HepG2 (cell line): ENCODE measurements around the gene KRT7. TPM values are rescaled to one million over a fixed set of nuclear protein-coding genes. Genes with fewer than 3 reads are reported as not detected.

ENCODE experiments used
- ATAC-seq: fragments of 200-7000 bp; cut with Tn5 transposase; 3 replicates; pipeline ENCODE4 v1.9.1; 2020; ENCODE audit warnings: mild to moderate bottlenecking, moderate library complexity
- BruUV-seq: library from RNA; stranded (reverse); fragments of 400-500 nt; replicated peaks from 2 replicates; lab custom pipeline; 2021; lab: Mats Ljungman, UMichigan
- CTCF ChIA-PET: fragments of 300-600 bp; formaldehyde crosslinking; extraction: SDS; loops from one replicate; lab custom pipeline; 2021; ENCODE audit warnings: low total read pairs, inconsistent platforms, low intra/inter-chr PET ratio; lab: Yijun Ruan, JAX
- POLR2A ChIA-PET: fragments of 350-600 bp; sonication (Branson Sonifier 250); formaldehyde crosslinking; loops from one replicate; lab custom pipeline; 2020; ENCODE audit warnings: antibody characterized with exemption, inconsistent platforms; lab: Yijun Ruan, JAX
- DNase-seq: peaks from one replicate; pipeline ENCODE4 v3.0.0-alpha.2; 2015; ENCODE audit warnings: low spot score
- FAIRE-seq: peaks from 3 replicates; lab custom pipeline; 2011; peaks lifted over from hg19 to GRCh38; lab: Jason Lieb, UNC
- H2AFZ ChIP-seq: one replicate; pipeline ENCODE4 v1.6.1; 2011; ENCODE audit warnings: low read length, inconsistent platforms
- H3K27ac ChIP-seq: fragments of 300-600 bp; 3 replicates; pipeline ENCODE4 v1.8.0; 2011; ENCODE audit warnings: mixed run types, mild to moderate bottlenecking, mixed read lengths, low read length, inconsistent platforms; ENCODE audit not compliant: insufficient read depth; ENCODE audit errors: extremely low read length
- H3K27me3 ChIP-seq, 2 experiments: fragments of 200-600 bp in 1 of 2; 2 replicates in 1 of 2; 3 replicates in 1 of 2; pipeline versions ENCODE4 v1.6.0 to v1.8.0; 2011; ENCODE audit warnings: low read length in 2 of 2, mild to moderate bottlenecking in 2 of 2, moderate library complexity in 2 of 2, inconsistent platforms in 1 of 2; ENCODE audit not compliant: insufficient read depth in 2 of 2, control insufficient read depth in 1 of 2
- H3K36me3 ChIP-seq, 2 experiments: fragments of 200-600 bp in 1 of 2; replicated peaks in 1 of 2; 2 replicates in 1 of 2; 3 replicates in 1 of 2; pipeline versions ENCODE4 v1.5.1 to v1.8.0; 2011; ENCODE audit warnings: low read length in 2 of 2, inconsistent platforms in 1 of 2; ENCODE audit not compliant: insufficient read depth in 2 of 2, control insufficient read depth in 1 of 2
- H3K4me1 ChIP-seq: 2 replicates; pipeline ENCODE4 v1.5.1; 2012; ENCODE audit warnings: low read length, inconsistent platforms; ENCODE audit not compliant: insufficient read depth
- H3K4me2 ChIP-seq: 2 replicates; pipeline ENCODE4 v1.6.0; 2011; ENCODE audit warnings: low read depth, low read length, inconsistent platforms
- H3K4me3 ChIP-seq, 3 experiments: fragments of 200-600 bp in 1 of 3; sonication (generic), shearing (Covaris generic) in 1 of 3; replicated peaks in 1 of 3; 2 replicates each; pipeline ENCODE4 v1.5.1; 2011 to 2016; ENCODE audit warnings: low read length in 3 of 3, inconsistent platforms in 2 of 3, low read depth in 2 of 3, mild to moderate bottlenecking in 2 of 3, control low read depth in 1 of 3, mixed read lengths in 1 of 3; ENCODE audit not compliant: insufficient read depth in 1 of 3
- H3K79me2 ChIP-seq: one replicate; pipeline ENCODE4 v1.6.1; 2011; ENCODE audit warnings: low read length, inconsistent platforms; ENCODE audit not compliant: insufficient read depth
- H3K9ac ChIP-seq: 2 replicates; pipeline ENCODE4 v1.6.0; 2011; ENCODE audit warnings: mild to moderate bottlenecking, low read depth, low read length, inconsistent platforms; ENCODE audit not compliant: insufficient read depth
- H3K9me3 ChIP-seq: 2 replicates; pipeline ENCODE4 v1.5.1; 2012; ENCODE audit warnings: mild to moderate bottlenecking, low read length
- H4K20me1 ChIP-seq: 2 replicates; pipeline ENCODE4 v1.6.0; 2011; ENCODE audit warnings: inconsistent platforms, mild to moderate bottlenecking, low read length, moderate library complexity; ENCODE audit not compliant: insufficient read depth
- MAFF ChIP-seq: IDR thresholded peaks from 2 replicates; pipeline ENCODE4 v1.6.1; 2011; ENCODE audit warnings: low read depth, low read length, improper control_type of control experiment
- MAFK ChIP-seq, 2 experiments: IDR thresholded peaks in 1 of 2; conservative IDR thresholded peaks in 1 of 2; 2 replicates each; pipeline ENCODE4 v1.6.1; 2011; ENCODE audit warnings: improper control_type of control experiment in 2 of 2, low read length in 2 of 2
- ZNF225 ChIP-seq: sonication (generic); formaldehyde crosslinking; IDR thresholded peaks from 2 replicates; pipeline ENCODE4 v1.4.0; 2020; ENCODE audit warnings: mild to moderate bottlenecking, missing genetic modification reagents
- WGBS: methylation state at CpG from one replicate; pipeline ENCODE4 v1.1.6; 2017; ENCODE audit warnings: low lambda C conversion rate; 5-methylcytosine and 5-hydroxymethylcytosine counted together
- in situ Hi-C: cut with HindIII; loops from 2 replicates; pipeline ENCODE4 v1.10.0; 2017; ENCODE audit warnings: low pct_unique_long_range_greater_than_20kb; ENCODE audit not compliant: extremely low pct_ligation_motif_present
- intact Hi-C: fragments of 100-400 bp; cut with micrococcal nuclease; formaldehyde crosslinking; loops from one replicate; pipeline ENCODE4 v1.10.0; 2022; ENCODE audit not compliant: unreplicated experiment
- polyA plus RNA-seq, 8 experiments: library from polyadenylated mRNA; depleted of rRNA in 3 of 8; stranded (reverse) in 7 of 8; unstranded in 1 of 8; fragments of >200 nt; fragmentation: Illumina TruSeq in 4 of 8; extraction: Trizol in 4 of 8; gene quantifications; 2 replicates each; pipeline versions ENCODE4 v1.2.1 to v1.2.3, GENCODE V29; 2011 to 2016; ENCODE audit warnings: low read depth in 4 of 8, missing spikeins in 1 of 8, mixed read lengths in 1 of 8; ENCODE audit not compliant: insufficient read depth in 1 of 8
- total RNA-seq, 5 experiments: library from RNA; depleted of rRNA; stranded (reverse); fragments of >200 nt; fragmentation: Illumina TruSeq; extraction: Trizol; gene quantifications; 2 replicates each; pipeline ENCODE4 v1.2.3, GENCODE V29; 2016; ENCODE audit warnings: low read depth in 1 of 5
- TF ChIP-seq, protein P1 (sequence below): fragments of 450-650 bp; IDR thresholded peaks from 2 replicates; pipeline ENCODE4 v1.6.1; 2017; ENCODE audit warnings: mild to moderate bottlenecking

The KRT7 gene
- total and polyA plus RNA-seq, 2 of the 13 experiments (the other 11 are each of a cell fraction or from before 2014, with no cell fraction given), result 0.83 TPM; not detected in 1

DNA sequence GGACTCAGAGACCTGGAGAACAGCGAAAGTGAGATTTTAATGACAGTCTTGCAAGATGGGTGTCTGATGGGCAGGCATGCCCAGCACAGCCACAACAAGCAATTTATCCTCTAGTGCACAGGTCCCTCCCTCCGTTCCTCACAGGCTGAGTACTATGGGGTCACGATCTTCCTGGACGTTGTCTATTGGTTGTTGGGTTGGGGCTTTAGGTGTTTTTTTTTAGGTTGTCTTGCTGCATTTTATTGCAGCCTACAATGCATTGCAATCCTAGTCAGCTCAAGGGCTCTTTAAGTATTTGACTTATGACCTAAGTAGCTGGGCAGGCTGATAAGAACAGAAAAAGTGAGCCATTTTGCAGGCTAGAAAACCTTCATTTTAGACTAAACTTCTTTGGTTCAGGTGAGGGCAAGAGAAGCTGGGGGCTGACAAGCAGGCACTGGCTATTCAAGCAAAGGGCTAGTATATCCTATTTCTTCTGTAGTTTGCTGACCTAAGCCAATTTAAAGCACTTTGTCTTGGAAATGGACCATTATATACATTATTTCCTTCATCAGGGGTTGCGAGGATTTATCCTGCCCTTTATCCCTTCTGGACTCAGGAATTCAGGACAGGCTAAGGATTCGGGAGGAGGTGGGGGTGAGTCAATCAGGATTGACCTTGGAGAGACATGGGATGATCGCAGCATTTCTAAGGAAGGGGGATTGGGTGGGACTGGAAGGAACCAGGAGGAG is 6.0 kb downstream of the KRT7 start:
- H3K27ac ChIP-seq, result no peak overlapping the region
- no peaks in the 10 kb centered on the region for H3K79me2 ChIP-seq
- POLR2A ChIA-PET, result no interaction called here
- H2AFZ ChIP-seq, result no peak overlapping the region
- 0 out of 2 replicates have a peak, but pooled peaks cover 2% of the 10 kb centered on the region for H4K20me1 ChIP-seq
- CTCF ChIA-PET, result no interaction called here
- H3K4me3 ChIP-seq, result no peak overlapping the region
- intact Hi-C loops (no loop called here), in situ Hi-C loops (no loop called here)
- BruUV-seq, result no TSS peak
- H3K27me3 ChIP-seq, result peaks cover 2 to 24% of the 10 kb centered on the region in 2 experiments; a peak in 4 of 5 replicates
- DNase-seq (no peak), FAIRE-seq (no peak), ATAC-seq (no peak)
- WGBS, result 31% methylated on average over 7 of the region's 7 CpGs
- H3K4me1 ChIP-seq, result no peaks in the 10 kb centered on the region
- no peak overlapping the region for H3K9ac ChIP-seq
- no peak overlapping the region for H3K4me2 ChIP-seq
- H3K9me3 ChIP-seq, result no peaks in the 10 kb centered on the region
- TF ChIP-seq, protein P1, sequence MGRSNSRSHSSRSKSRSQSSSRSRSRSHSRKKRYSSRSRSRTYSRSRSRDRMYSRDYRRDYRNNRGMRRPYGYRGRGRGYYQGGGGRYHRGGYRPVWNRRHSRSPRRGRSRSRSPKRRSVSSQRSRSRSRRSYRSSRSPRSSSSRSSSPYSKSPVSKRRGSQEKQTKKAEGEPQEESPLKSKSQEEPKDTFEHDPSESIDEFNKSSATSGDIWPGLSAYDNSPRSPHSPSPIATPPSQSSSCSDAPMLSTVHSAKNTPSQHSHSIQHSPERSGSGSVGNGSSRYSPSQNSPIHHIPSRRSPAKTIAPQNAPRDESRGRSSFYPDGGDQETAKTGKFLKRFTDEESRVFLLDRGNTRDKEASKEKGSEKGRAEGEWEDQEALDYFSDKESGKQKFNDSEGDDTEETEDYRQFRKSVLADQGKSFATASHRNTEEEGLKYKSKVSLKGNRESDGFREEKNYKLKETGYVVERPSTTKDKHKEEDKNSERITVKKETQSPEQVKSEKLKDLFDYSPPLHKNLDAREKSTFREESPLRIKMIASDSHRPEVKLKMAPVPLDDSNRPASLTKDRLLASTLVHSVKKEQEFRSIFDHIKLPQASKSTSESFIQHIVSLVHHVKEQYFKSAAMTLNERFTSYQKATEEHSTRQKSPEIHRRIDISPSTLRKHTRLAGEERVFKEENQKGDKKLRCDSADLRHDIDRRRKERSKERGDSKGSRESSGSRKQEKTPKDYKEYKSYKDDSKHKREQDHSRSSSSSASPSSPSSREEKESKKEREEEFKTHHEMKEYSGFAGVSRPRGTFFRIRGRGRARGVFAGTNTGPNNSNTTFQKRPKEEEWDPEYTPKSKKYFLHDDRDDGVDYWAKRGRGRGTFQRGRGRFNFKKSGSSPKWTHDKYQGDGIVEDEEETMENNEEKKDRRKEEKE, result no peak
- no peak for TF ChIP-seq ZNF225 (CRISPR knock-in tag)
- TF ChIP-seq MAFF, result peak; percentile 44
- peak in 1 of 2 experiments; percentile 73; a peak in 2 of 4 replicates for TF ChIP-seq MAFK (conservative IDR thresholded peaks at IDR 0.05 in 1 of 2, IDR thresholded peaks at IDR 0.05 in 1 of 2; ENCODE audit: low read length in 2 of 2)
- H3K36me3 ChIP-seq, result no peaks in the 10 kb centered on the region
